Right lobe of liver (tissue), 4 donors: ENCODE measurements around the gene TUBGCP2.
"Not testable (repeated sequence)": the region's sequence is repeated elsewhere in the genome, so short reads cannot be mapped to it uniquely, and the experiment has no call there.

ENCODE experiments used
- CTCF ChIP-seq, 4 donors: fragments of 200-600 bp in 3 of 4; fragments of 450-650 bp in 1 of 4; IDR thresholded peaks; one replicate each; pipeline versions ENCODE4 v1.5.1 to v1.8.0; 2016 to 2022; ENCODE audit warnings: antibody characterized with exemption in 4 of 4, mild to moderate bottlenecking in 2 of 4
- POLR2A ChIP-seq: fragments of 450-650 bp; IDR thresholded peaks from one replicate; pipeline ENCODE4 v1.6.1; 2017; ENCODE audit warnings: antibody characterized with exemption, mild to moderate bottlenecking
- donor health status: DM: no; HTN: no; CAD: no.
- donor health status: DM: no; HTN: no; CAD: no.
- donor health status: DM: no; HTN: yes; CAD: no.

GRCh38 chr10:133320852-133321422 is 12.3 kb upstream of the TUBGCP2 start:
- not testable (repeated sequence) for TF ChIP-seq CTCF (IDR thresholded peaks at IDR 0.05); POLR2A
